Activated CD8-positive, alpha-beta memory T cell treated with anti-CD3 and anti-CD28 coated beads, Interleukin-2, amount 50 U/mL, for 4 hours (primary cell): ENCODE measurements around the gene ABTB2.
"Not testable (repeated sequence)": the region's sequence is repeated elsewhere in the genome, so short reads cannot be mapped to it uniquely, and the experiment has no call there.

Experiments used
- DNase-seq: peaks from one replicate; pipeline ENCODE4 v3.0.0-alpha.2; 2020

ABTB2 gene

GRCh38 chr11:34256626-34257025 lies 101.2 kb downstream of the ABTB2 start:
- no peak for DNase-seq

GRCh38 chr11:34256150-34256549 lies 101.7 kb downstream of the ABTB2 start:
- no peak for DNase-seq

- DNase-seq = no peak
These were observed 102.7 kb downstream of the ABTB2 start for GRCh38 chr11:34255101-34255500.

- DNase-seq = no peak
These were observed 103.8 kb downstream of the ABTB2 start for GRCh38 chr11:34254011-34254410.

GRCh38 chr11:34252651-34253050 lies 105.2 kb downstream of the ABTB2 start:
- no peak for DNase-seq

GRCh38 chr11:34252015-34252414 lies 105.8 kb downstream of the ABTB2 start:
- no peak for DNase-seq

- DNase-seq = no peak
These were observed 106.2 kb downstream of the ABTB2 start for GRCh38 chr11:34251589-34251980.

GRCh38 chr11:34250732-34251588 lies 106.8 kb downstream of the ABTB2 start:
- peak; percentile 82 for DNase-seq

GRCh38 chr11:34250211-34250610 lies 107.6 kb downstream of the ABTB2 start:
- DNase-seq = no peak

- no peak for DNase-seq
These were observed 108.4 kb downstream of the ABTB2 start for GRCh38 chr11:34249439-34249838.

GRCh38 chr11:34246511-34246910 lies 111.3 kb downstream of the ABTB2 start:
- not testable (repeated sequence) for DNase-seq

- no peak for DNase-seq
These were observed 112.8 kb downstream of the ABTB2 start for GRCh38 chr11:34245041-34245440.

- no peak for DNase-seq
These were observed 114.0 kb downstream of the ABTB2 start for GRCh38 chr11:34243600-34244464.

- no peak for DNase-seq
These were observed 115.7 kb downstream of the ABTB2 start for GRCh38 chr11:34242037-34242625.

GRCh38 chr11:34240150-34240494 lies 117.7 kb downstream of the ABTB2 start:
- DNase-seq = no peak

- no peak for DNase-seq
These were observed 118.2 kb downstream of the ABTB2 start for GRCh38 chr11:34239465-34240149.

- DNase-seq = no peak
These were observed 118.8 kb downstream of the ABTB2 start for GRCh38 chr11:34238966-34239365.

GRCh38 chr11:34238533-34238932 lies 119.3 kb downstream of the ABTB2 start:
- DNase-seq = no peak

GRCh38 chr11:34236572-34236971 lies 121.2 kb downstream of the ABTB2 start:
- DNase-seq = no peak

- no peak for DNase-seq
These were observed 122.2 kb downstream of the ABTB2 start for GRCh38 chr11:34235591-34236071.

- no peak for DNase-seq
These were observed 122.6 kb downstream of the ABTB2 start for GRCh38 chr11:34235189-34235588.

GRCh38 chr11:34234086-34234740 lies 123.6 kb downstream of the ABTB2 start:
- peak; percentile 83 for DNase-seq
